GM18870 (cell line): ENCODE data around the gene HID1.
"Not testable (repeated sequence)": the region's sequence is repeated elsewhere in the genome, so short reads cannot be mapped to it uniquely, and the experiment has no call there.

Experiments
- ATAC-seq: cut with Tn5 transposase; IDR thresholded peaks from one replicate; pipeline ENCODE4 v1.9.1; 2021; ENCODE audit warnings: moderate library complexity; ENCODE audit not compliant: unreplicated experiment

The HID1 gene

DNA sequence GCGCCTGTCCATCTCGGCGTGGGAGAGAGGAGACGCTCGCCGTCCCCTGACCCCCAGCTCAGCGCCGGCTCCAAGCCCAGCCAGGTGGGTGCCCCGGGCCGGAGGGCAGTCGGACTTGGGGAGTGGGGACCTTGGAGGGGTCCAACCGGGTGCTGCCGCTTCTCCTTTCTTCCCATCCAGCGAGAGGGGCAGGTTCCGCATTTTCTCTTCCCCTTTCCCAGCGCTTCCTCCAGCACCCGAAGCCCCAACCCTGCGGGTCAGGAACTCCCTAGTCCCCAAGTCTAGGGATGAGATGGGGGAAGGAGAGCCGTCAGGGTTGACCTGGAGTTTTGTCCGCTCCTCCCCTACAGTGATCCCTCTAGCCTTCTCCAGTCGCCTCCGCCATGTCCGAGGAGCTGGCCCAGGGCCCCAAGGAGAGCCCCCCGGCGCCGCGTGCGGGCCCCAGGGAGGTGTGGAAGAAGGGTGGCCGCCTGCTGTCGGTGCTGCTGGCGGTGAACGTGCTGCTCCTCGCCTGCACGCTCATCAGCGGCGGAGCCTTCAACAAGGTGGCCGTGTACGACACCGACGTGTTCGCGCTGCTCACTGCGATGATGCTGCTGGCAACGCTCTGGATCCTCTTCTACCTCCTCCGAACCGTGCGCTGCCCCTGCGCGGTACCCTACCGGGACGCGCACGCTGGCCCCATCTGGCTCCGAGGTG is 48.2 kb downstream of the HID1 start, which contains the start of gene OTOP2:
OTOP2 (plus strand) TSS at position 24 of the 699 bp plus-strand sequence; CDS start at position 384, 360 bp downstream.
- no peak for ATAC-seq

DNA sequence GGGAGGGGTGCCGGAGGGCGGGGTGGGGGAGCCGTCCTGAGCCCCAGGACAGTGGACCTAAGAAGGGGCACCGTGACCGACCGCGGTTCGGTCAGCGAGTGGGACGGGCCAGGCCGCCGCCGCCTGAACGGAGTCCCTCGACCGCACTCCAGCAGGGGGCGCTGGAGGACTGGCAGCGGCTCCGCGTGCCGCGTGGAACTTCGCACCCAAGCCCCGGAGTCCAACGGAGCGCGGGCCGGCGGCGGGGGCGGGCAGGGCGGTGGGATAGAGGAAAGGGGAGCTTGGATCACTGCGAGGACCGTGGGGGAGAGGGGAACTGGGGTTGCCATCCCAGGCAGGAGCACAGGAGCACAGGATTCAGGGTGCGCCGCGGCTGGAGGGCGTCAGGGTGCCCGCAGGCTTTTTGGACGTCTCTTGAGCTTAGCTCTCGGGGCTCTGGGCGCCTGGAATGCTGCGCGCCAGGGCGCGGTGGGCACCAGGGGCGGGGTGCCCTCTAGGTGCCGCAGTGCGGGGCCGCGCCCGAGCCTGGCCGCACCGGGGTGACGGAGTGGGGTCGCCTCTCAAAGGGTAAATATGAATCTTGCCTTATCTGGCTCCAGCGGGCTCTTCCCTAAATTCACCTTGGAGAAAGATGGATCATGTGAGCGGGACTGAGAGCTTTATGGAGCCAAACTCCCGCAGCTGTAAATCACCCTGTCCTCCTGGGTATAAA is 48.9 kb downstream of the HID1 start:
- no peak for ATAC-seq

DNA sequence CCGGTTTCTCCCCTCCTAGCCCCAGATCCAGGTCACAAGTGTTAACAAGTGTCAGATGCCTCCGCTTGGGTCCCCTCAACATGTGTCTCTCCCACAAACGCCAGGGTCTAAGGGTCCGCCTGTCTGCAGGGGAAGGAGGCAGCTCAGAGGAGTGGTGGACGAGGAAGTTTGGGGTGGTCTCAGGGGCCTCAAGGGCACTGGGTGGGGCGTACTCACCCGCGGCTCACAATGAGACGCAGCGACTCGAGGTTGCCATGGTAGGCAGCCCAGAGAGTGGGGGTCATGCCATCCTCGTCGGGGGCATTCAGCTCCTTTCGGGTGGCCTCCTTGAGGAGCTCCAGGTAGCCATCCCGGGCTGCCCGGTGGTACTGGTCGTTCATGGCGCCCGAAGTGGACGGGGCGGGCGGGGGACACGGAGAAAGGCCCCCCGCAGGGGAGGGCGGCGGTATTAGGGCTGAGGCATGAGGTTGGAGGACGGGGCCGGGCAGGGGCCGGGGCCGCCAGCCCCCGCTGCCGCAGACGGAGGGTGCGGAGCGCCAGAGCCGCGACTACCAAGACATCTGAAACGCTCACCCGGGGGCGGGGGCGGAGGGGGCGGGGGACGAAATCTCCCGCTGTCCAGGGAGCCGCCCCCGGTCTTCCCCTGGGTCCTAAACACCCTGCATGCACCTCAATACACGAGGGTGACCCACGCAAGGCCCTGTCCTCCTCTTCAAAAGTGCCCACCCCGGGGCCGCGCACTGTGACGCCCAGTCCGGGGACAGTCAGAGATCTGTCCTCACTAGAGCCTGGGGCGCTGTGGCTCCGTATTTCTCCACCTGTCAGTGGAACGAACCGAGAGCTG is 49.6 kb downstream of the HID1 start, which contains the start of gene USH1G:
USH1G (minus strand) TSS at position 562 of the 844 bp plus-strand sequence; CDS start at position 380, 182 bp downstream.
- no peak for ATAC-seq

DNA sequence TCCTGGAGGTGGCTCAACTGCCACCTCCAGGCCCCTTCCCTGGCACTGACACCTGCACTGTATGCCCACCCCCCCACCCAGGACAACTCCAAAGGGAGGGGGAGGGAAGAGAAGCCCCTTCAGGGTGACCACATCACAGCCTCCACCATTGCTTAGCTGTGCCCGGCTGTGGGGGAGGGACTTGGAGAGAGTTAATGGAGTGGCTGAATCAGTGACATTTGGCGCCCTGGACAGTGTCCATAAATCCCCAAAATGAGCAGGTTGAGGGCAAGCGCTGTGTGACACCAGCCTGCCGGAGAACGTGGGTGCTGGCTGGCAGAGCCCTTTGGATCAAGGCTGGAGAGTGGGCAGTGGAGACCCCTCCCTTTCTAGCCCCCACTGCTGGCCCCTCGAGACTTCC is 50.4 kb downstream of the HID1 start:
- ATAC-seq = no peak

DNA sequence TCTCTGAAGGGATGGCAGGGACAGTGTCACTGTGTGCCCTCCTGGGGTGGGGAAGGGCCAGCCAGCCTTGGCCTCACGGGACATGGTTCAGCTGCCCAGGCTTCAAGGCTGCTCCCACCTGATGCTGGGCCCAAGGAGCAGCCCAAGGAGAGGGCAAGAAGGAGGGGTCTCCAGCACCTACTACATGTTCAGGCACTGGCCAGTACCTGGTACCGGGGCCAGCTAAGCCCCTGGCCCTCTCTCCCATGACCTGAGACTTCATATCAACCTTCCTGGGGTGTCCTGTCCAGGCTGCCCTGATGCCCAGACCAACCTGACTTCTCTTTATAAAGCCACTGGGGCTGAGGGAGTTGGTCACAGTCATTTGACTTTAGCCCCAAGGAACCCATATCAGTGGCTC is 50.8 kb downstream of the HID1 start:
- no peak for ATAC-seq

DNA sequence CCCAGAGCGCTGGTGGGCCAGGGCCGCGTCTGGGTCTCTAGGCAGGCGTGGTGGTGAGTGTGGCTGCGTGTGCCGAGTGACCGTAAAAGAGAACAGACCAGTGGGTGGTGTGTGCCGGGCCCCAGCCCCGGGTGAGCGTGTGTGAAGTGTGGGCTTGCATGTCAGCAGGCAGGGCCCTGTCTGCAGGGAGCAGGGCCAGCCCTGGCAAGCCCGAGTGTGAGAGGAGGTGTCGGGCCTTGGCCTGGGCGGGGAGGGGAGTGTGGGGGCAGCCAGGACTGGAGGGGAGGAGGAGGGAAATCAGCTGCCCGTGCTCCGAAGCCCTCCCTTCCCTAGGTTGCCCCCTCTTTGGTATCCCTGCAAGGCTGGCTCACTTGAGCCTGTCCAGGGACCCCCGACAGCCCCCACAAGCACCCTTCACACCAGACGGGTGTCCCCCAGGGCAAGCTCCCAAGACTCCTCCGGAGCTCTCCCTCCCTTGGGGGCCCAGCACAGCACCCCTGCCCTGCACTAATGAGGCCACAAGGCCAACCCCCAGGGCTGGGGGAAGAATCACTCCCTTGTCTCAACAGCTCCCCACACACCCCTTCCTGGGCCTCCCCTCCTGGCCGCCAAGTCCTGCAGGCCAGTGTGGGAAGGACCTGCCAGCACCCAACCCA is 51.4 kb downstream of the HID1 start:
- ATAC-seq = no peak

DNA sequence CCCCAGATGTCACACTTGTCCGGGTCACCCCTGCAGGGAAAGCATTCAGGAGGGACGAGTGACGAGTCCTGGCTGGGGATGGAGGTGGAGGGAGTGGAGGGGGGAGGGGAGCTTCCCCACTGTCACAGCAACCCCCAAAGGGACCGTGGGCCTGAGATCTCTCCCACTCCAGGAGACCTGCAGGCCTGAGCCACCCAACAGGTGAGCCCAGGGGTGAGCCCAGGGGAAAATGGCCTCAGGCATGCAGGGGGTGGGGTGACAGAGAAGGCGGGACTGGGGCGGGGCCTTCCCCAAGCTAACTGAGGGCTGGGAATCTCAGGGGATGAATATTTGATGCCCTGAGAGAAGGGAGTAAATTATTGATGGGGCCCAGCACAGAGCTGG is 51.9 kb downstream of the HID1 start:
- ATAC-seq = no peak

DNA sequence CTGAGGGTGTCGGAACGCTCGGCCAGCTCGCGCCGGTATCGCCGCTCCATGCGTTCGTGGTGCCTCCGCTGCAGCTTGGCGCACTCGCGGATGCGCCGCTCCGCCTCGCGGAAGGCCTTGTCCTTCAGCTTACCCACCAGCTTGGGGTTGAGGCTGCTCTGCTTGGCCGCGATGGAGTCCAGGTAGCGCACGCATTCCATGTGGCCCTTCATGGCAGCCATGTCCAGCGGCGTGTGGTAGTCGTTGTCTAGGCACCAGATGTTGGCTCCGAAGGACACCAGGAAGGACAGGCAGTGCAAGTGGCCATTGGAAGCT is 52.3 kb downstream of the HID1 start:
- no peak for ATAC-seq

DNA sequence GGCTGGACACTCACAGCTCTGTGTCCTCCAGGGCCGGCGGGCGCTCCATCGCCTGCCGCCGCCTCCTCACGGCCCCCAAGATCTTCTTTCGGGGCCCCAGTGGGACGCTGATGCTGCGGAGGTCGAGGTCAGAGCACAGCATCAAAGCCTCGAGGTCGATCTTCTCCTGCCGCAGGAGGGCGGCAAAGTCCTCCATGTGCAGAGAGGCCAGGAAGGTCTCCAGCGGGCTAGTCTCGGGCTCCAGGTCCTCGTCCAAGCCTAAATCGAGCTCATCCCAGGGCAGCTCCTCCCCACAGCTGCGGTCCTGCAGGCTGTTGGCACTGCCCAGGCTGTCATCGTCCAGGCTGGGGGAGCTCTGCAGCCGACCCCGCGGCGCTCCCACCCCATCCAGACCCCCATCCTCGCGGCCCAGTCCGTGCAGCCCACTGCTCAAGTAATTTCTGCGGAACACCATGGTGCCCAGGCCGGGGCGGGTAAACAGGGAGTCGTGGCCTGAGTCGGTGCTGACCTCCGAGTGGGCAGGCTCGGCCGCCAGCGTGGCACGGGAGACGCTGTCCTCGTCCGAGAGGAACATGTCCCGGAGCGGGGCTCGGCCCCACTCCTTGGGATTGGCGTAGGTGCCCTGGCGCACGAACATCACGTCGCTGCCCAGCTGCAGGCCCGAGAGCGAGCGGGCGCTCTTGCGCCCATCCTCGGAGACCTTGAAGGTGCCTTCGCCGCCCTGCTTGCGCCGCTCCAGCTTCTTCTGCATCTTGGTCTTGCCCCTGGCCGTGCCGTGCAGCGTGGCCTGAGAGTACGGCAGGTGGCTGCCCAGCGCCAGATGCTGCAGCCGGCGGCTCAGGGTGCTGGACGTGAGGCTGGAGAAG is 52.9 kb downstream of the HID1 start:
- ATAC-seq = no peak

DNA sequence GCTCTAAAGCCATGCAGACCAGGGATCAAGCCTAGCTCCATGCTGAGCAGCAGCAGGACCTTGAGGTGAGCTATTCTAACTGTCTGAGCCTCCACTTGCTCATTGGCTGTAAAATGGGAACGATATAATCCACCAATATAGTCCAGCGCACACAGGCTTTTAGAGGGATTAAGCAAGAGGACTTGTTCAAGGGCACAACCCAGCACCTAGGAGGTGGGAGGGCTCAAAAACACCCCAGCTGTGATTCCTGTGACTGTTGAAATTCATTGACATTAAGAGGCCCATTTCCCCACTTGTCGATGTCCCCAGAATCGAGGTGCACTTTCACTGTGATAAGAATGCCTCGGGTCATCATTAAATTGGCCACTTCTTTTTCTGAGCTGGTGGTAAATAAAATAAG is 53.7 kb downstream of the HID1 start:
- ATAC-seq = no peak

DNA sequence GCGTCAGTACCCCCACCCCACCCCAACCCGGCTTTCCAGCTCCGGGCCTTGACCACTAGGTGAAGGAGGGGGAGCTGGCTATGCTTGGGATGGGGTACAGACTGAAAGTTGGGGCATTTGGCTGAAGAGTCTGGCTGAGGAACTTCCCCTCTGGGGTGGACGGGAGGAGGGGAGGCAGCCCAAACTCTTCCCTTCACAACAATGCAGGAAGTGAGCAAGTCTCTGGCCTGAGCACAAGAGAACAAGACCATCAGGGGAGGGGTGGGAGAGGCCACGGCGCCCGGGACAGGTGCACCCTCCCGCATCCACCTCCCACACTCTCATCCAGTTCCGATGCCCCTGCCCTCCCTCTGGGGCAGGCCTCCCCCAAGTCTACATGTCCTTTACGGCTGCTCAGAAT is 55.1 kb downstream of the HID1 start:
- no peak for ATAC-seq

DNA sequence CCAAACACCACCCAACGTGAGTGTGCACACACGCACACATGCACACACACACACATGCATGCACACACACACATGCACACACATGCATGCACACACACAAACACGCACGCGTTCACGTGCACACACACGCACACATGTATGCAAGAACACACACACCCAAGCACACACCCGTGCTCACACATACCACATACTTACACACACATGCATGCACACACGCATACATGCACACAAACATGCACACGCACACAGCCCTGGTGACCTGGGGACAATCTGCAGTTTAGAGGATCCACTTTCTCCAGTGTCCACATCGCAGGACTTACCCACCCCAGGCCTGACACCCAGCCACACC is 55.7 kb downstream of the HID1 start:
- no peak for ATAC-seq

DNA sequence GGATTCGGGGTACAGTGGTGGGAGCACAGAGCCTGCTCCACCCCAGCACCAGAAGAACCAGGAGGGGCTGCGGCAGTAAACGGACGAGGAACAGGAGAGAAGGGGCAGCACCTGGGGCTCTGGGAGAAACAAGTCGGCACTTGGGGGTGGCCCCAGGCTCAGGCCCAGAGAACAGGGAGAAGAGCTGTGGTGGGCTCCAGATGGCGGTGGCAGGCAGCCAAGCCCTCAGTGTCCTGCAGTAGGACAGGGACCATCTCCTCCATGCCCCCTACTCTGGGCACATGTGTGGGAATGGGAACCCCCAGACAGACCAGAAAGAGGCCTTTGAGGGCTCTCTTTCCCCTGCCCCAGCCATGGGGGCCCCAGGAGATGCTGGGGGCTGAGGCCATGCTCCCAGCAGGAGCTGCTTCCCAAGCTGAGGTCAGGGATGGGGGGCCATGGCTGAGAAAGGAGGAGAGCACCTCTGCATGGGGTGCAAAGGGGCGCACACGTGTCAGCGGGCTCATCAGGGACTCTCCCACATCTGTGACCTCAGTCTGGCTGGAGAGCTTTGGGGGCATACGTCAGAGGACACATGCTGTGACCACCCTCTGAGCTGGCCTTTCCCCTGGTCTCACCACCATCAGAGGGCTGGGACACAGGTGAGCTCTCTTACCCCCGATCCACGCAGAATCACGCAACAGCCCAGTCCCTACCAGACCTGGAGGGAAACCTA is 56.3 kb downstream of the HID1 start:
- no peak for ATAC-seq

DNA sequence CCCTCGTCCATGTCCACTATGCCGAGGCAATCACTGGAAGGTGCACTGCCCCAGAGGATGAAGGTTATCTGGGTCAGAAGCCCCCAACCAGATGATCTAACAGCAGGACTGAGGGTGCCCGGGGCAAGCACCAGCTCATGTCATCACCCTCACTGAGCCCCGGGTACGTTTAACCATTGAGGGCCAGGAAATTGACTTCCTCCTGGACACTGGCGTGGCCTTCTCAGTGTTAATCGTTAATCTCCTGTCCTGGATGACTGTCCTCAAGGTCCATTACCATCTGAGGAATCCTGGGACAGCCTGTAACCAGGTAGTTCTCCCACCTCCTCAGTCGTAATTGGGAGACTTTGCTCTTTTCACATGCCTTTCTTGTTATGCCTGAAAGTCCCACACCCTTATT is 61.1 kb downstream of the HID1 start:
- not testable (repeated sequence) for ATAC-seq

DNA sequence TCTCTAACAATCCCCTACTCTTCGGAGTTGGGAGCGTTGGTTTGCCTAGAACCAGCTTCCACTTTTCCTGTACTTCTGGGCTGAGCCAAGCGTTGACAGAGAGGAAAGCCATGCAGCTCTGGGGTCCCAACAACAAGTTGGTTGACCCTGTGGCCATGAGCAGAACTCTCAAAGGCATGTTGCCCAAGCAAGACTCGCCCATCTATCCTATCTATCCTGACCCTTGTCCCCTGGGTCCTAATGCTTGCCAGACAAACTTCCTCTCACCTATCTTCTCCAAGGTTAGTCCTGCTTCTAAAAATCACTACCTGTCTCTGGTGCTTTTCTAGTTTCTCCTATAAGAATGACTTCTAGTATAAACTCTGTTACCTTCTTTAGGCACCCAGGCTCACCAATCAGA is 63.5 kb downstream of the HID1 start:
- not testable (repeated sequence) for ATAC-seq

DNA sequence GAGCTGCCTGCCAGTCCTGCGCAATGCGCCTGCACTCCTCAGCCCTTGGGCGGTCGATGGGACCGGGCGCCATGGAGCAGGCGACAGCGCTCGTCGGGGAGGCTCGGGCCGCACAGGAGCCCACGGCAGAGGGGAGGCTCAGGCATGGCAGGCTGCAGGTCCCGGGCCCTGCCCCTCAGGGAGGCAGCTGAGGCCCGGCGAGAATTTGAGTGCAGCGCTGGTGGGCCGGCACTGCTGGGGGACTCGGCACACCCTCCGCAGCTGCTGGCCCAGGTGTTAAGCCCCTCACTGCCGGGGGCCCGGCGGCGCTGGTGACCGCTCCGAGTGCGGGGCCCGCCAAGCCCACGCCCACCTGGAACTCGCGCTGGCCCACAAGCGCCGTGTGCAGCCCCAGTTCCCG is 65.5 kb downstream of the HID1 start:
- ATAC-seq = no peak

DNA sequence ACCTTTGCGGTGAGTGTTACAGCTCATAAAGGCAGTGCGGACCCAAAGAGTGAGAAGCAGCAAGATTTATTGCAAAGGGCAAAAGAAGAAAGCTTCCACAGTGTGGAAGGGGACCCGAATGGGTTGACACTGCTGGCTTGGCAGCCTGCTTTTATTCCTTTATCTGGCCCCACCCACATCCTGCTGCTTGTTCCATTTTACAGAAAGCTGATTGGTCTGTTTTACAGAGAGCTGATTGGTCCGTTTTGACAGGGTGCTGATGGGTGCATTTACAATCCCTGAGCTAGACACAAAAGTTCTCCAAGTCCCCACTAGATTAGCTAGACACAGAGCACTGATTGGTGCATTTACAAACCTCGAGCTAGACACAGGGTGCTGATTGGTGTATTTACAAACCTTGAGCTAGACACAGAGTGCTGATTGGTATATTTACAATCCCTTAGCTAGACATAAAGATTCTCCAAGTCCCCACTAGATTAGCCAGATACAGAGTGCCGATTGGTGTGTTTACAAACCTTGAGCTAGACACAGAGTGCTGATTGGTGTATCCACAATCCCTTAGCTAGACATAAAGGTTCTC is 66.3 kb downstream of the HID1 start:
- ATAC-seq = not testable (repeated sequence)

DNA sequence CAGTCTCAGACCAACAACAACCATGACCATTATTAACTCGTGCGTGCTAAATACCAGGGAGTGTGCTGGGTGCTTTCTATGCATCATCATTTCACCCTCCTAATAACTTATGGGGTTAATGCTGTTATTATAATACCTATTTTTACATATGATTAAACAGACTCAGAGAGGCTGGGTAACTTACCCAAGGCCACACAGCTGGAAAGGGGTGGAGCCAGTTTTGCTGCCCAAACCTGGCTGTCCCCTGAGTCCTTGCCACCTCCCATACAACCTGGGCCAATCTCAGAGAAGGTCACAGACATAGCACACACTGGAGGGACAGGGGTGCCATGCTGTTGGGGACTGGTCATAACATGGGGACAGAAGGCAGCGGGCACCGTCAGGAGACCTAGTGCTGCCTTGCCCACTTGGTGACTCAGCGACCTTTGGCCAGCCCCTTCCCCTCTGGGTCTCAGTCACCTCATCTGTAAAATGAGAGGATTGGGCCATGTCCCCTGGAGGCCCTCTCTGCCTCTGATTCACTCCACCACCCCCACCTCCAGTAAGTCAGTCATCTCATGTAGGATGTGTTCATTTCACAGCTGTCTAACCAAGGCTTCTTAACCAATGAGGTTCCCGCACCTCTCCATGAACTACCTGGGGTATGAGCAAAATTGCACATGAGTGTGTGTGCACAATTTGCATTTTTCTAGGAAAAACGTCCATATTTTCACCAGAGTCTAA is 67.7 kb downstream of the HID1 start:
- no peak for ATAC-seq

DNA sequence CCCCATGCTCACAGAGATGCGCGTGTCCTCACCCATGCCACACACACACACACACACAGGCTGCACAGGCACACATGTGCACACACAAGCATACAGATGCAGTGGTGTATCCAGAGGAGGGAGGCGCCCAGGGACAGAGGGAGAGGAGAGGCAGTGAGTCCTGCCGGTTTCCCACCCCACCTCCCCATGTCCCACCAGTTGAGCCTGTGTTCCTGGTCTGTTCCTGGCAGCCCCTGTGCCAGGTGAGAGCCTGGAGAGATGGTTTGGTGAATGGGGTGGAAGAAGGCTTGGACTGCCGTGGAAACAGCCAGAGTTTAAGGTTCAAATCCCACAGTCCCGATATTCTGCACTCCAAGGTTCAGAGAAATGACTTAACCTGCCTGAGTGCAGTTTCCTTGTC is 68.9 kb downstream of the HID1 start:
- ATAC-seq = no peak
